Measurements from ENCODE around the gene SLC26A8.

SLC26A8 gene, protein sequence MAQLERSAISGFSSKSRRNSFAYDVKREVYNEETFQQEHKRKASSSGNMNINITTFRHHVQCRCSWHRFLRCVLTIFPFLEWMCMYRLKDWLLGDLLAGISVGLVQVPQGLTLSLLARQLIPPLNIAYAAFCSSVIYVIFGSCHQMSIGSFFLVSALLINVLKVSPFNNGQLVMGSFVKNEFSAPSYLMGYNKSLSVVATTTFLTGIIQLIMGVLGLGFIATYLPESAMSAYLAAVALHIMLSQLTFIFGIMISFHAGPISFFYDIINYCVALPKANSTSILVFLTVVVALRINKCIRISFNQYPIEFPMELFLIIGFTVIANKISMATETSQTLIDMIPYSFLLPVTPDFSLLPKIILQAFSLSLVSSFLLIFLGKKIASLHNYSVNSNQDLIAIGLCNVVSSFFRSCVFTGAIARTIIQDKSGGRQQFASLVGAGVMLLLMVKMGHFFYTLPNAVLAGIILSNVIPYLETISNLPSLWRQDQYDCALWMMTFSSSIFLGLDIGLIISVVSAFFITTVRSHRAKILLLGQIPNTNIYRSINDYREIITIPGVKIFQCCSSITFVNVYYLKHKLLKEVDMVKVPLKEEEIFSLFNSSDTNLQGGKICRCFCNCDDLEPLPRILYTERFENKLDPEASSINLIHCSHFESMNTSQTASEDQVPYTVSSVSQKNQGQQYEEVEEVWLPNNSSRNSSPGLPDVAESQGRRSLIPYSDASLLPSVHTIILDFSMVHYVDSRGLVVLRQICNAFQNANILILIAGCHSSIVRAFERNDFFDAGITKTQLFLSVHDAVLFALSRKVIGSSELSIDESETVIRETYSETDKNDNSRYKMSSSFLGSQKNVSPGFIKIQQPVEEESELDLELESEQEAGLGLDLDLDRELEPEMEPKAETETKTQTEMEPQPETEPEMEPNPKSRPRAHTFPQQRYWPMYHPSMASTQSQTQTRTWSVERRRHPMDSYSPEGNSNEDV

DNA sequence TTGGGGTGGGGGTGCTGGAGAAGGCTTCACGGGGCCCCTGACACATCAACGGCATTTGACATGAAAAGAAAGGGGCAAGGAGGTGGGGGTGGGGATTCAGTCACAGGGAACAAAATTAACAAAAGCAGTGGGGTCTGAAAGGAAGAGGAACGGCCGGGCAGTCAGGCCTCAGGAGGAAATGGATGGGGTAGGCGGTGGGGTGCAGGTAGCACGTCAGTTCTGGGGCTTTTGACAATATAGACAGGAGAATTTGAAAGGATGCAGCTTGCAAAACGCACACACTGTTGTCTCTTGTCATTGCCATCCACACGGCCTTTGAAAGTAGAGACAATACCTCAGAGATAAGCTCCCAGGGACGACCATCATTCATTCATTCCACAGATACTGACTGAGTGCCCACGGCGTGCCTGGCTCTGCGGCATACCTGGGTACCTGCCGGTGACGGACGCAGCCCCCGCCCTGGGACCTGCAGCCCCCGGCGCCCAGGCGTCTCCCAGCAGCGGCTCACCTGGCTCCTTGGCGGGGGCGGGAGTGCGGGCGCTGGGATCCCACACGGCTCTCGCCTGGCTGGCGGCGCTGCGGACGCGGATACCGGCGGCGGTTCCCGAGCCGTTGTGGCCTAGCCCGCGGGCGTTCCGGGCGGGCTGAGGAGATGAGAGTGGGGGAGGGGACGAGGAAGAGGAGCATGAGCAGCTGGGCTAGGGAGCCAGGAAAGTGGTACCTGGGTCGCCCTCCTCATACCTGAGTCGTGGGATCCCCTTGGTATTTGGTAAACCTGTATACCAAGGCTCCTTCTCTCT is at the start of gene SLC26A8:
Gene SLC26A8, minus strand, starts transcription at position 646 of the 800 bp plus-strand sequence. CDS start 4,934 bp downstream, outside the sequence.
- no peak for DNase-seq

DNA sequence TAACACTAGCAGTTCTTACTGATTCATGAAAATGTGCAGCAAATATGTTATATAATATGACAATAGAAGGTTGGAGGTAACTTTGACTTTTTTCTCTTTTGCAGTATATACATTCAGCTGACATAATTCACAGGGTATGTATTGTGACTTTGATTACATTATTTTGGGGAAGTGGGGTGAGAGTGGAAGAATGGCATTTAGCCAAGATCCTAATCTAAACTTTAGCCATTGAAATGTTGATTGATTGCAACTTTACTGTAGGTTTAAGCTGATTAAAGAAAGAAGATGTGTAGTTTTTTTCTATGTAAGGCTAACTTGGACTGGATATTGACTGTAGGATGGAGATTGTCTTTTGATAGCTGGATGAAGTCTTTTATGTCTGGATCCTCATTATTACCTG is 49.1 kb upstream of the SLC26A8 start:
- DNase-seq = no peak

DNA sequence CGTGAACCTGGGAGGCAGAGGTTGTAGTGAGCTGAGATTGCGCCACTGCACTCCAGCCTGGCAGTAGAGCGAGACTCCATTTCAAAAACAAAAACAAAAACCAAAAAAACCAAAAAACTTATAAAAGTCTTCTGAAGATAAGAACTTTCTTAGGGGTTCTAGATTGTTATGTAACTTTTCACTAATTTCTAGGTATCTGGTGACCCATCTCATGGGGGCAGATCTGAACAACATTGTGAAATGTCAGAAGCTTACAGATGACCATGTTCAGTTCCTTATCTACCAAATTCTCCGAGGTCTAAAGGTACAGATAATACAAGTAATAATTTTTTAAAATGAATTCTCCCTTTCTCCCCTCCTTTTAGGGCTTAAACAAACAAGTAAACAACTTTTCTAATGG is 48.2 kb upstream of the SLC26A8 start:
- DNase-seq = no peak

DNA sequence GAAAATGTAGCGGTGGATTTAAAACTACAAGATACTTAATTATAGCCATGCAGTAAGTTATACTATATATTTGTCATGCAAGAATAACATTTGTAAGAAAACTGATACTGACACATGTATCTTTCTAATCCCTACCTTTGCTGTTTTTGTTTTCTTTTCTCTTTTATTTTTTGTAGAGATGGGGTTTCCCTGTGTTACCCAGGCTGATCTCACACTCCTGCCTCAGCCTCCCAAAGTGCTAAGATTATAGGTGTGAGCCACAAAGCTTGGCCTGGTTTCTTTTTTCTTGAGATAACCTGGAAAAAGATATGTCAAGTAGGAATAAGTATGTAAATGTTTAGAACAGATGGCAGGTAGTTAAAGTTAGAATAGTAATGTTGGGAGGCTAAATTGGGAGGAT is 47.3 kb upstream of the SLC26A8 start:
- no peak for DNase-seq

DNA sequence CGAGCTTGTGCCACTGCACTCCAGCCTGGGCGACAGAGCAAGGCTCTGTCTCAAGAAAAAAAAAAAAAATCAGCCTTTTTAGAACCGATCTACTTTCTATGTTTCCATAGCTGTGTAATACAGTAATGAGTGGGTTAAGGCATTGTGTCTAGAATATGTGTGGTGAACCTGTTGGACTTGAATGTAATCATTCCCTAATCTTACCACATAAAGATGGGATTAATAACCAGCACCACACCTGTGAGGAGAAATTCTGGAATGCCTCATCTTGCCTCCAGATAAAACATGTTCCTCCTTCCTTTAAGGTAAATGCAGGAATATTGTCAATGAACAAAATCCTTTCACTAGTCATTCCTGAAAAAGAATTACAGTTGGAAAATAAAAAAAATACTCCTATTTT is 46.8 kb upstream of the SLC26A8 start:
- DNase-seq = no peak

DNA sequence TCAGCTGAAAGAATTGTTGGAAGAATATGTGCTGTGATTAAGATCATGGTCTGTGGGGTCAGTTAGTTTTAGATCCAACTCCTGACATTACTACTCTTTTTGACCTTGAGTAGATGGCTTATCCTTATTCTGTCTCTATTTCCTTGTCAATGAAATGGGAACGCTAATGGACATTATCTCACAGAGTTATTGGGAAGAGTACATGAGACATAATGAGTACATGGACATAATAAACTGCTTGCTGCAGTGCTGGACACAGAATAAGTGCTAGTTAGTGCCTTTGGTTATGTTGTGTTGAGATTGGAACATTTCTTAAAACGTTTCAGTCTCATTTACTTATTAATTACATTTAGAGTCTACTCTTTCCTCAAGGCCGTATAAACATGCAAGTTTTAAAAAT is 45.8 kb upstream of the SLC26A8 start:
- no peak for DNase-seq

DNA sequence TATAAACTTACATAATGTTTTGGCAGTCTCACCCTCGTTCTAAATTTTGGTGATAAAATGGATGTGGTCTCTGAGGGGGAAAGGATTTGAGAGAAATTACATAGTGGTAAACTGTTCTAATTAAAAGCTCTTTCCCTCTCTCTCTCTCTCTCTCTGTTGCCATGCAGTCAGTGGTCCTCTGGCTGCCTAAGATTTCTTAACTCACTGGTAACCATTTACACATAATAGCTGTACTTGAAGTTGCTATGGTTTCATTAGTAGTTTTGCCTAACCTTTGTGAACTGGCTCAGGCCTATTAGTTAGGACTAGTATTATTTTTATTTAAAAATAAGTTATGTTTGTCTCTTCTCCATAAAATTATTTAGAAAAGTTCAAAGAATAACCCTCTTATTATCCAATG is 45.1 kb upstream of the SLC26A8 start:
- DNase-seq = no peak

DNA sequence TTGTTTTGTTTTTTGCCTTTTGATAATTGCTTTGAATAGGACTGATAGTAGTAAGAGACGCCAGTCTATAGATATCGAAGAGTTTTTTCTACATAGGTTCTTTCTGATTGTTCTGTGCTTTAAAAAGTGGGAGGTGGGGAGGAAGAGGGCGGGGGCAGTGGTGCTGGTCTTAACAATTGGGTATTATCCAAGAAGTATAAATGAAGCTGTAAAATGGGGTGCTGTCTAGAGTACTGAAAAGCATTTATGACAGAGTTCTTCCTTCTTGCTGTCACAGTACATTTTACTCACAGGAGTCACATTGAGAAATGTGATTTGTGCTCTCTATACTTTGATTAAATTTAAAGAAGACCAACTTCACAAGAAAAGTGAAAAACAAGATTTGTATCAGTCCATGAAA is 44.1 kb upstream of the SLC26A8 start:
- no peak for DNase-seq

DNA sequence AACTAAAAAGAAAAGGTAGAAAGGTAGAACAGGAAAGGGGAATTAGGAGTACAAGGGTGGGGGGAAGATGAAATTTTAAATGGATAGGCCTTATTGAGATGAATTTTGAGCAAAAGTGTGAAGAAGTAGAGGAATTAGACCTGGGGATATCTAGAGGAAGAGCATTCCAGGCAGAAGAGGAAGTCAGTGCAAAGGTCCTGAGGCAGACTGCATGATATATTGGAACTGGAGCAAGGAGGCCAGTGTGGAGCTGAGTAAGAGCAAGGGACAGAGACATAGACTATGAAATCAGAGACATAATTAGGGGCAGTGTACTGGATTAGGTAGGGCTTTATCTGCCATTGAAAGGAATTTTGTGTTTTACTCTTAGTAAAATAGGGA is 43.6 kb upstream of the SLC26A8 start:
- no peak for DNase-seq

DNA sequence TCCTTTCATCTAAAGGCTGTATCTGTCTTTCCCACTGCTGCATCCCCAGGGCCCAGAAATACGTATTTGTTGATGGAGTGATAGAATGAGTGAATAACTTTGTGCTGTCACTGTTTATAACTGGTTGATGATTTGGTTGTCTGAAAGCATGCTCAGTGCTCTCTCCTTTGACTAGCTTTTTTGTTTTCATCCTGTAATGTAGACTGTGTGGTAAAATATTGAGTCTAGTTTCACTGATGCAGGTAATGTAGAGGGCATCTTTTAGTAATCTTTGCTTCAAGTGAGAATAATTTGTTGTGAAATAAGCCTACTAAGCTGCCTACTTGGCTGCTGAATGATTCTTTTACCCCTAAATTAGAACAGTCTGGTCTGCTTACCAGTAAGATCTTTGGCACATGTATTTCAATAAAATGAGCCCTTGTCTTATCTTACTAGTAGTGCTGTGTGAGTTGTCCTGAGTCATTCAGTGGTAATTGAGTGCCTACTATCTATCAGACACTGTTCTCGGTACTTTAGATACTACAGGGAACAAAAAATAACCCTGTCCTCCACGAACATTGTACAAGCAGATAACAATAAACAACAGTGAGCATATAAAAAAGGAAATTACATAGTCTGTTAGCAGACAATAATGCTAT is 43.1 kb upstream of the SLC26A8 start:
- no peak for DNase-seq

DNA sequence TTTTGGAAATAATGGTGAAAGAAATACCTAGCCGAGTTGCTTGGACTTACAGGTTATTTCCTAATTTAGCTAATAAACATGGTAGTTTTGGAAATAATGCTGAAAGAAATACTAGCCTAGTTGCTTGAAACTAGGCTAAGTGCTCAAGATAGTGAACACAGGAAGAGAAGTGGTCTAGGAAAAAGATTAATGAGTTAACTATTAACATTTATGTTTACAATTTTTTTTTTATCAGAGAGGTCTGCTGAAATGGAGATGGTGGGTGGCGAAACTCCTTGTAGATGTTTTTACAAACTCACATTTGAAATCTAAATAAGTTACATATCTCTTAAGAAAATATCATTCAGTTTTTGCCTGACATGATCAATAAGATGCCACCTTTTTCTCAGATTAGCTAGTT is 42.4 kb upstream of the SLC26A8 start:
- no peak for DNase-seq

DNA sequence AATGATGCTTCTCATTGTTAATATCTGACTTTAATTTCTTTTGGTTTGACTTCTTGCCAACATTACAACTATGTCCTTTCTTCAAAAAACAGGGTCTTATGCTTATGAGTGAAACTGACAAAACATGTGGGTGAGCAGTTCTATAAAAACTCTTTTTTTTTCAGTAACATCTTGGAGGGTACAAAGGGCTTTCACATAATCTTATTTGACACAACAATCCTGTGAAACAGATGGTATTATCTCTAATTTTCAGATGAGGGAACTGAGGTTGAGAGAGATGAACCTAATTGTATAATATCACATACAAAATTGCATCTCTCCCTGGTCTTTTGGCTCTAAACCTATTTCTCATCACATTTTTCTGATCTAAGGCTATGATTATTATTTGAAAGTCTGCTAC is 41.5 kb upstream of the SLC26A8 start:
- no peak for DNase-seq

DNA sequence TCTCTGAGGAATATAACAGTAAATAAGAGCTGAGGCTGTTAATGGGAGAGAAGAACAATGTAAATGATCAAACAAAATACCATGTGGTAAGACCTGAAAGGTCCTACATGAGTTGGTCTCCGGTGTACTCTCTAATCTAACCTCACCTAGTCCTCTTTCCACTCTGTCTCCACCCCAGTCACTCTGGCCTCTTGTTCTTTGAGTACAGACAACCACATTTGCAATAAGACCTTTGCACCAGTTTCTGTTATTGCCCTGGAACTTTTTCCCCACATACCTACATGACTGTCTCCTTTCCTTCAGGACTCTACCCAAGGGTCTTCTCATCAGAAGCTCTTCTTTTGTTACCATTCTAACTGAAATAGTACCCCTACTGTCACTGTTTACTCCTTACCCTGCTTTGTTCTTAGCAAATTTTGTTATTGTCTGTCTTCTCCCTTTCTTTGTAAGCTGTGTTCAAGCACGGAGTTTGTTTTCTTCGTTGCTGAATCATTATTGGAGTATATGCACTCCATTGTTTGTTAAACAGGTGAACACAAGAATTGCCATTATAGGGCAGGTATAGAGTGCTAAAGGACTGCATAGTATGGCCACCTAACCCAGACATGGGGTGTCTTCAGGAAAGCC is 40.4 kb upstream of the SLC26A8 start:
- no peak for DNase-seq

DNA sequence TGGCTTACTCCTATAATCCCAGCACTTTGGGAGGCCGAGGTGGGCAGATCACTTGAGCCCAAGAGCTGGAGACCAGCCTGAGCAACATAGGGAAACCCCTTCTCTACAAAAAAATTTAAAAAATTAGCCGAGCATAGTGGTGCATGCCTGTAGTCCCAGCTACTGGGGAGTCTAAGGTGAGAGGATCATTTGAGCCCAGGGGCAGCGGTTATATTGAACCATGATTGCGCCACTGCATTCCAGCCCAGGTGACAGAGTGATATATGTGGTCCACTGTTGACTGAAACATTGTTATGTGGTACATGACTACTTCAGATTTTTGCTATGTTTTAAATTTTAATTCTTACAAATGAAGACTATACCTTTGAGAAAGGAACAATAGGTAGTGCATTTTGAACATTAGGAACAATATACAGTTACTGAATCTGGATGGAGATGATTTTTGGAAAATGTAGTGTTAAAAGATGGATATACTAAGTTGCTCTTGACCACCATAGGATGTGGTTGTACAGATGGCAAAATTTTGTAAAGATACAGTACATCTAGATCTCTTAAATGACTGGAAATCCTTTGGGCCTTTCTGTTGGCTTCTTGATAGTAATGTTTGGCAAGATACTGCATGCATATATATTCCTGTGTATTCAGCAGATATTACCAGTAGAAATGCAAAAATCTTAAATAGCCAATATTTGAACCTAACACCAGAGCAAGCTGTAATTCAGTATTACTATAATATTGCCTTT is 39.0 kb upstream of the SLC26A8 start:
- DNase-seq = no peak

DNA sequence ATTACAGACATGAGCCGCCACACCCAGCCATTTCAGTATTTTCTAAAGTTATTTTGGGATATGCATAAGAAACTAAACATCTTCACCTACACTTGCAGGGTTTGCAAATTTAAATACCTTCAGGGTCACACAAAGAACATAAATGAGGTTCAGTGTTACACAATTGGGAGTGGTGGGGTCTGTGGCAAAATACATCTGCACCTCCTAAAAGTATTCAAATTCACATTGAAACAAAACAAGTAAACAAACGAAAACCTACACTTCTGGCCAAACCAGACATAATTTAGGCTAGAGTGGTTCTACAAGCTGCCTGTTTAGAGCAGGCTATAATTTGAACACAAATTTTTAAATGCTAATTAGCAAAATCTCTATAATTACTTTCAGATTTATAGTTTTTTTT is 37.8 kb upstream of the SLC26A8 start:
- DNase-seq = no peak

DNA sequence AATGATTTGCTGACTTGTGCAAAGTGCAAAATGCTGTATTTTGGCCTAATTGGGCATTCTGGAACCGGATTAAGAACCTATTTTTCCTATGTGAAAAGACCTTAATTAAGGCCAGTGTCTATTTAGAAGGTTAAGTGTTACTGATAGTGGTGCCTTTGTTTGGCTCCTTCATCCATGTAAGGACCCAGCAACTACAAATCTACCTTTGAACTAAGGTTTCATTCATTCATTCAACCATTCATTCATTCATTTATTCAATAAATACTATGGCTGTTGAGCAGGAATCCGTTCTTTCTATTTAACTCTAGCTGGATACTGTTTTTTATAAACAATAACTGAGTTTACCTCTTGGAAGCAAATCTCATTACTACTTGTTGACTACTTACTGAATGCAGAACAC is 36.8 kb upstream of the SLC26A8 start:
- no peak for DNase-seq

DNA sequence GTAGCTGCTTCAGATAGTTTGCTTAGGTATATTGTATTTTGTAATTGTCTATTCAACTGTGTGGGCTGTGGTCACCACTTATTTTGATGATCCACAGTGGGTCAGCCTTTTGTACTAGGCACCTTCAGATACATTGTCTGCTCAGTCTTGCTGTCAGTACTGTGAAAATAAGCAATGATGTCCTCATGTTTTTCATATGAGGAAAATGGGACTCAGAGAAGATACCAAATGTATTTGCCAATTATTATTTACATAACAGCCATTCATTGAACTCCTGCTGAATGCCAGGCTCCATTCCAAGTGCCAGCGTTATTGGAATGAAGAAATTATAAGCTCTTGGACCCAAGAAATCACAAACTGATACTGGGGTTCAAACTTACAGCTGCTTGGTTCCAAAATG is 31.7 kb upstream of the SLC26A8 start:
- no peak for DNase-seq

DNA sequence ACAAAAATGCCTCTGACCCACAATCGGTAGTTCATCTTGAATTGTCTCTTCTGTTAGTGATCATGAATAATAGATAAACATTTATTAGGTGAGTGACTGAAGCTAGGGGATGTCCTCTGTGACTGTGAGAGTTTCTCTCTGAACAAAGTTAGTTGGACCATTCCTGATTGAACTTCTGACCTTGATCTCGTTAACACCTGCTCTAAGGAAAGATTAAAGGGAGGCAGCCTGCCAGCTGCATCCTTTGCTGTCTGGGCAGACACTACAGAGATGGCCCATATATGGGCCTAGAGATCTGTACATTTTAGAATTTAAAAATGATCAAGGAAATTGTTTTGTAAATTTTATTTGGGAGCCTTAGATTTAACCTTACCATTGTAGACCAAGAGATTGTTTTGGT is 30.5 kb upstream of the SLC26A8 start:
- no peak for DNase-seq

DNA sequence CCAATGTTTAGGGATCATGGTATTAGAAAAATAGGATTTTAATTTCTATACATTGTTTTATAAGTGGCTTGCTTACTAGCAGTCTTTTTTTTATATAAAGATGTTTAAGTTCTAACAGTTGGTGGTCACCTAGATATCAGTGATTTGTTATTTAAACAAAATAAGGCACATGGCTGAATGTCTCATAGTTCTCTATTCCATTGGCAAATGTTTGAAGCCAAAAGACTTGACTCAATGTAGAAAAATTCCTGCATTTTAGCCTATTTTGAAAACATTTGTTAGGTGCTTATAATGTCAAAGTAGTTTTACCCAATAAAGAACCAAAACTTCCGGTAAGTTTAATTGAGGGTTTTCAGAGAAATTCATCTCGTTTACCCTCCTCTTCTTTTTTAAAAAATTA is 30.0 kb upstream of the SLC26A8 start:
- no peak for DNase-seq

DNA sequence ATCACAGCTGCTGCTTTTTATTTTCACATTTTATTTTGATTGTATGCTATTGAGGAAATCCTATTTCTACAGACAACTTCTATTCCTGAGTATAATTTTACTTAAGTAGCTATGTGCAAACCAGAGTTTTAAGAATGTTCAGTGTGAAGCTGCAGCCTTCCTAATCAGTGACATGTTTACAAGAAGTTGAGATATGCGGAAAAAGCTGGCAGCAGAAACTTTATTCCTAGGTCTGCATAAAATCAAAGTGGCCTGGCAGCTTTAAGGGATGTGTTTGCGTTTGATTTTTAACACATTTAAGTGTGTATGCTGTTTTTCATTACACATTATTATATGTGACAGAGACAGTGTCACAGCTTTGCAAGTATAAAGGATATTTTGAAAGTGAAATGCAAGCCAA is 29.4 kb upstream of the SLC26A8 start:
- DNase-seq = no peak

DNA sequence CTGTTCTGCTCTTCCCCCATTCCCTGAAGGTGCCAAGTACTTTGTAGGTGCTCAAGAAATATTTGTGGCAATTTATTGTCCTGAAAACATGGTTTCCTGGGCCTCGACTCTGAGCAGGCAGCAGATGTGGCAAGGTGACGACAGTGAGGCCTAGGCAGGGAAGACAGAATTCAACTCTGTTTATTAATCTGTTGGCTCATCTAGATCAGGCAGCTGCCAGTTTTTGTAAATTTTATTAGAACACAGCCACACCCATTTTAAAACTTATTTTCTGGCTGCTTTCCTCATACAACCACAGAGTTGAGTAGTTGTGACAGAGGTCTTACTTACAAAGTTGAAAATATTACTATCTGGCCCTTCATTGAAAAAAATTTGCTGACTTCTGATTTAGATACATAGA is 27.7 kb upstream of the SLC26A8 start:
- no peak for DNase-seq

All from activated CD4-positive, alpha-beta T cell treated with anti-CD3 and anti-CD28 coated beads, Interleukin-2, amount 50 U/mL, for 48 hours (primary cell).